RWPE1 (cell line): ENCODE results near the gene RHOD.

ENCODE experiments used
- CTCF ChIA-PET: fragments of 350-600 bp; sonication (Branson Sonifier 250); formaldehyde crosslinking; extraction: SDS; loops from one replicate; lab custom pipeline; 2021; lab: Yijun Ruan, JAX
- POLR2A ChIA-PET: fragments of 400-600 bp; formaldehyde crosslinking; extraction: SDS; loops from one replicate; lab custom pipeline; 2020; ENCODE audit warnings: antibody characterized with exemption; ENCODE audit not compliant: low non-redundant PET; lab: Yijun Ruan, JAX
- DNase-seq: peaks from one replicate; pipeline ENCODE4 v3.0.0; 2012; ENCODE audit warnings: low spot score
- H3K27ac ChIP-seq: fragments of 450-650 bp; 2 replicates; pipeline ENCODE4 v1.5.1; 2017
- CTCF ChIP-seq: fragments of 450-650 bp; conservative IDR thresholded peaks from 2 replicates; pipeline ENCODE4 v1.5.1; 2017; ENCODE audit warnings: low read depth, mild to moderate bottlenecking

Gene RHOD

GRCh38 chr11:67016550-67016949 lies 40.1 kb upstream of the RHOD start:
- no peak for DNase-seq

GRCh38 chr11:67020949-67021348 lies 35.7 kb upstream of the RHOD start:
- ChIA-PET POLR2A (no interaction called here), CTCF (interaction anchor here (0.6 kb wide), 2 partner anchors 58 to 169 kb away, joined by 4 read pairs; no protein-coding TSS in a partner anchor)
- peak overlapping the region; percentile 81 for H3K27ac ChIP-seq
- no peak for DNase-seq
- TF ChIP-seq CTCF = no peak

More at GRCh38 chr11:67016550-67016949, 40.1 kb upstream of the RHOD start:
- ChIA-PET POLR2A (no interaction called here), CTCF (no interaction called here)
- TF ChIP-seq CTCF = no peak
- no peak overlapping the region for H3K27ac ChIP-seq

- H3K27ac ChIP-seq = peak overlapping the region; percentile 81
- DNase-seq = peak; percentile 84
- ChIA-PET POLR2A (interaction anchor here (0.7 kb wide), 1 partner anchor 27 kb away, joined by 4 read pairs; no protein-coding TSS in a partner anchor), CTCF (interaction anchor here (0.6 to 1.0 kb wide), 5 partner anchors 22 to 334 kb away, joined by 3 to 6 read pairs (median 3); no protein-coding TSS in a partner anchor)
- no peak for TF ChIP-seq CTCF
Observed at GRCh38 chr11:67022341-67022933, 34.2 kb upstream of the RHOD start.

GRCh38 chr11:67022961-67023956 lies 33.4 kb upstream of the RHOD start, which contains the start of gene SYT12:
Gene SYT12, plus strand, starts transcription at chr11:67023134. Its CDS starts 7,011 bp downstream, at chr11:67030145.
- ChIA-PET POLR2A (no interaction called here), CTCF (interaction anchor here (0.6 to 0.9 kb wide), 3 partner anchors 30 to 173 kb away, joined by 3 to 4 read pairs (median 3); no protein-coding TSS in a partner anchor)
- DNase-seq = no peak
- peak within 1 kb of the TSS; percentile 81 for H3K27ac ChIP-seq
- TF ChIP-seq CTCF = no peak

- CTCF ChIA-PET = interaction anchor here (0.6 to 0.9 kb wide), 4 partner anchors 30 to 174 kb away, joined by 3 to 5 read pairs (median 4); no protein-coding TSS in a partner anchor
Observed at GRCh38 chr11:67023957-67024353, 32.7 kb upstream of the RHOD start.

More at GRCh38 chr11:67023957-67024353, 32.7 kb upstream of the RHOD start:
- TF ChIP-seq CTCF = no peak
- H3K27ac ChIP-seq = peak overlapping the region; percentile 81
- POLR2A ChIA-PET = no interaction called here
- no peak for DNase-seq
